Common myeloid progenitor, CD34-positive (primary cell): Measurements from ENCODE around the gene KMT2B.
"Not testable (repeated sequence)": the region's sequence is repeated elsewhere in the genome, so short reads cannot be mapped to it uniquely, and the experiment has no call there.

Source experiments
- CTCF ChIA-PET: fragments of 350-600 bp; sonication (Branson Sonifier 250); formaldehyde crosslinking; loops from one replicate; lab custom pipeline; 2021; ENCODE audit warnings: antibody characterized with exemption; lab: Charles Lee
- POLR2A ChIA-PET: fragments of 350-600 bp; sonication (Branson Sonifier 250); formaldehyde crosslinking; loops from one replicate; lab custom pipeline; 2021; ENCODE audit warnings: antibody characterized with exemption; lab: Charles Lee
- DNase-seq, 3 donors: peaks; one replicate each; pipeline versions ENCODE4 v3.0.0 to v3.0.0-alpha.2; 2013
- H3K27ac ChIP-seq, 2 experiments: 1 replicate in 1 of 2; 2 replicates in 1 of 2; pipeline ENCODE4 v1.7.0; 2013; ENCODE audit warnings: inconsistent platforms in 2 of 2, low read length in 2 of 2, mild to moderate bottlenecking in 2 of 2, low read depth in 1 of 2, moderate library complexity in 1 of 2; ENCODE audit not compliant: severe bottlenecking in 2 of 2, insufficient read depth in 1 of 2, poor library complexity in 1 of 2
- H3K27me3 ChIP-seq, 5 experiments: replicated peaks in 2 of 5; 1 replicate in 3 of 5; 2 replicates in 2 of 5; pipeline versions ENCODE4 v1.6.1 to v1.7.0; 2013; ENCODE audit warnings: low read length in 4 of 5, mild to moderate bottlenecking in 2 of 5, moderate library complexity in 2 of 5, inconsistent platforms in 1 of 5; ENCODE audit not compliant: insufficient read depth in 5 of 5, control insufficient read depth in 4 of 5
- H3K36me3 ChIP-seq, 4 experiments: 1 replicate in 2 of 4; 2 replicates in 2 of 4; pipeline versions ENCODE4 v1.6.1 to v1.7.0; 2013; ENCODE audit warnings: low read length in 3 of 4, control low read depth in 1 of 4, mild to moderate bottlenecking in 1 of 4; ENCODE audit not compliant: control insufficient read depth in 4 of 4, insufficient read depth in 4 of 4
- H3K4me1 ChIP-seq, 4 experiments: 1 replicate in 3 of 4; 2 replicates in 1 of 4; pipeline versions ENCODE4 v1.6.1 to v1.7.1; 2013; ENCODE audit warnings: low read length in 3 of 4, mild to moderate bottlenecking in 3 of 4, control low read depth in 1 of 4, inconsistent platforms in 1 of 4, moderate library complexity in 1 of 4; ENCODE audit not compliant: control insufficient read depth in 4 of 4, insufficient read depth in 4 of 4; ENCODE audit errors: control extremely low read depth in 1 of 4
- H3K4me3 ChIP-seq, 7 experiments: 1 replicate in 4 of 7; 2 replicates in 3 of 7; pipeline versions ENCODE4 v1.5.1 to v1.7.0; 2013; ENCODE audit warnings: mild to moderate bottlenecking in 7 of 7, low read length in 6 of 7, moderate library complexity in 6 of 7, inconsistent platforms in 2 of 7, low read depth in 2 of 7, control low read depth in 1 of 7; ENCODE audit not compliant: insufficient read depth in 4 of 7, control insufficient read depth in 1 of 7; ENCODE audit errors: extremely low read depth in 1 of 7
- H3K9me3 ChIP-seq, 5 experiments: 1 replicate in 4 of 5; 2 replicates in 1 of 5; pipeline versions ENCODE4 v1.6.1 to v1.7.1; 2013; ENCODE audit warnings: low read length in 4 of 5, mild to moderate bottlenecking in 2 of 5, inconsistent platforms in 1 of 5, low read depth in 1 of 5, moderate library complexity in 1 of 5; ENCODE audit not compliant: control insufficient read depth in 4 of 5, insufficient read depth in 2 of 5; ENCODE audit errors: control extremely low read depth in 1 of 5
- WGBS: methylation state at CpG from one replicate; pipeline ENCODE4 v1.1.5; 2013; ENCODE audit not compliant: insufficient coverage; 5-methylcytosine and 5-hydroxymethylcytosine counted together

The KMT2B gene

GRCh38 chr19:35720163-35720524 is 2.3 kb downstream of the KMT2B start:
- Histone ChIP-seq H3K4me1 (peaks cover 0 to 35% (median 28%) of the 10 kb centered on the region in 4 experiments), H3K27me3 (no peaks in the 10 kb centered on the region), H3K27ac (no peak overlapping the region), H3K4me3 (no peak overlapping the region), H3K36me3 (peaks cover 0 to 56% (median 42%) of the 10 kb centered on the region in 4 experiments), H3K9me3 (no peaks in the 10 kb centered on the region)
- ChIA-PET POLR2A (no interaction called here), CTCF (interaction anchor here (1.3 kb wide), 1 partner anchor 20 kb away, joined by 3 read pairs; no protein-coding TSS in a partner anchor)
- 90% methylated on average over 8 of the region's 9 CpGs for WGBS
- no peak for DNase-seq

GRCh38 chr19:35720648-35721047 is 2.8 kb downstream of the KMT2B start:
- Histone ChIP-seq H3K36me3 (peaks cover 0 to 61% (median 47%) of the 10 kb centered on the region in 4 experiments), H3K27ac (no peak overlapping the region), H3K27me3 (no peaks in the 10 kb centered on the region), H3K4me3 (no peak overlapping the region), H3K4me1 (peaks cover 0 to 30% (median 24%) of the 10 kb centered on the region in 4 experiments), H3K9me3 (no peaks in the 10 kb centered on the region)
- no peak for DNase-seq
- WGBS, result 90% methylated on average over 8 of the region's 17 CpGs
- ChIA-PET CTCF (interaction anchor here (1.3 kb wide), 1 partner anchor 19 kb away, joined by 3 read pairs; no protein-coding TSS in a partner anchor), POLR2A (no interaction called here)

- ChIA-PET CTCF (interaction anchor here (1.3 kb wide), 1 partner anchor 15 kb away, joined by 3 read pairs; no protein-coding TSS in a partner anchor), POLR2A (no interaction called here)
- H3K27ac ChIP-seq, result no peak overlapping the region
- no peaks in the 10 kb centered on the region for H3K9me3 ChIP-seq
- peaks cover 0 to 23% (median 17%) of the 10 kb centered on the region in 4 experiments for H3K4me1 ChIP-seq
- 98% methylated on average over 16 of the region's 16 CpGs for WGBS
- no peak overlapping the region for H3K4me3 ChIP-seq
- H3K36me3 ChIP-seq, result peaks cover 1 to 68% (median 50%) of the 10 kb centered on the region in 4 experiments
- DNase-seq, result no peak
- H3K27me3 ChIP-seq, result no peaks in the 10 kb centered on the region
Observed at GRCh38 chr19:35721374-35721773, 3.6 kb downstream of the KMT2B start.

GRCh38 chr19:35722461-35722860 is 4.7 kb downstream of the KMT2B start:
- peaks cover 4 to 78% (median 58%) of the 10 kb centered on the region in 4 experiments for H3K36me3 ChIP-seq
- peaks cover 0 to 14% (median 11%) of the 10 kb centered on the region in 4 experiments for H3K4me1 ChIP-seq
- 96% methylated on average over 14 of the region's 14 CpGs for WGBS
- no peak overlapping the region for H3K4me3 ChIP-seq
- no peak overlapping the region for H3K27ac ChIP-seq
- H3K27me3 ChIP-seq, result no peaks in the 10 kb centered on the region
- ChIA-PET POLR2A (no interaction called here), CTCF (interaction anchor here (1.3 to 1.7 kb wide), 2 partner anchors 14 to 28 kb away, joined by 3 to 5 read pairs; no protein-coding TSS in a partner anchor)
- no peaks in the 10 kb centered on the region for H3K9me3 ChIP-seq
- no peak for DNase-seq

GRCh38 chr19:35722897-35723296 is 5.1 kb downstream of the KMT2B start:
- no peak for DNase-seq
- Histone ChIP-seq H3K27ac (no peak overlapping the region), H3K4me3 (no peak overlapping the region), H3K36me3 (peaks cover 4 to 82% (median 62%) of the 10 kb centered on the region in 4 experiments), H3K27me3 (no peaks in the 10 kb centered on the region), H3K9me3 (no peaks in the 10 kb centered on the region), H3K4me1 (peaks cover 0 to 14% (median 11%) of the 10 kb centered on the region in 4 experiments)
- CTCF ChIA-PET, result interaction anchor here (0.9 to 1.7 kb wide), 3 partner anchors 11 to 28 kb away, joined by 3 to 5 read pairs (median 3); no protein-coding TSS in a partner anchor
- POLR2A ChIA-PET, result no interaction called here
- over 99% methylated on average over 16 of the region's 16 CpGs for WGBS

- peaks cover 4 to 90% (median 70%) of the 10 kb centered on the region in 4 experiments for H3K36me3 ChIP-seq
- H3K9me3 ChIP-seq, result no peaks in the 10 kb centered on the region
- peaks cover 0 to 11% (median 8%) of the 10 kb centered on the region in 4 experiments for H3K4me1 ChIP-seq
- H3K27ac ChIP-seq, result no peak overlapping the region
- no peaks in the 10 kb centered on the region for H3K27me3 ChIP-seq
- ChIA-PET CTCF (interaction anchor here (0.9 to 1.1 kb wide), 2 partner anchors 11 to 17 kb away, joined by 3 read pairs; no protein-coding TSS in a partner anchor), POLR2A (no interaction called here)
- no peak for DNase-seq
- H3K4me3 ChIP-seq, result no peak overlapping the region
- 94% methylated on average over 24 of the region's 24 CpGs for WGBS
Observed at GRCh38 chr19:35723671-35724070, 5.9 kb downstream of the KMT2B start.

GRCh38 chr19:35724132-35724531 is 6.3 kb downstream of the KMT2B start:
- H3K4me3 ChIP-seq, POLR2A ChIA-PET, H3K27ac ChIP-seq, DNase-seq, H3K27me3 ChIP-seq, H3K9me3 ChIP-seq, H3K4me1 ChIP-seq: not testable (repeated sequence)
- WGBS, result 98% methylated on average over 7 of the region's 7 CpGs
- peaks cover 7 to 94% (median 74%) of the 10 kb centered on the region in 4 experiments for H3K36me3 ChIP-seq
- CTCF ChIA-PET, result interaction anchor here (1.1 kb wide), 1 partner anchor 16 kb away, joined by 3 read pairs; no protein-coding TSS in a partner anchor
